HEK293T (cell line): ENCODE measurements around the gene SINHCAF.

Experiments
- CTCF ChIA-PET: fragments of 350-600 bp; formaldehyde crosslinking; extraction: SDS; loops from one replicate; lab custom pipeline; 2021; ENCODE audit warnings: antibody characterized with exemption, inconsistent platforms; lab: Yijun Ruan, JAX
- POLR2A ChIA-PET: fragments of 350-600 bp; formaldehyde crosslinking; extraction: SDS; loops from one replicate; lab custom pipeline; 2020; ENCODE audit warnings: antibody characterized with exemption, inconsistent platforms; lab: Yijun Ruan, JAX
- DNase-seq: peaks from one replicate; pipeline ENCODE4 v3.0.0; 2012; ENCODE audit warnings: mixed read lengths; ENCODE audit errors: extremely low spot score
- ARNT ChIP-seq: fragments of 450-650 bp; IDR thresholded peaks from 2 replicates; pipeline ENCODE4 v1.6.1; 2017; ENCODE audit warnings: mild to moderate bottlenecking
- BHLHE40 ChIP-seq: fragments of 450-650 bp; IDR thresholded peaks from 2 replicates; pipeline ENCODE4 v1.6.1; 2016; ENCODE audit warnings: mild to moderate bottlenecking, moderate library complexity, borderline replicate concordance
- CTBP1 ChIP-seq: fragments of 450-650 bp; IDR thresholded peaks from 2 replicates; pipeline ENCODE4 v1.6.1; 2016; ENCODE audit warnings: borderline replicate concordance
- ELF4 ChIP-seq: fragments of 450-650 bp; IDR thresholded peaks from 2 replicates; pipeline ENCODE4 v1.6.1; 2017; ENCODE audit warnings: antibody characterized with exemption
- FOXA1 ChIP-seq: fragments of 450-650 bp; IDR thresholded peaks from 2 replicates; pipeline ENCODE4 v1.6.1; 2016; ENCODE audit warnings: mild to moderate bottlenecking
- FOXK2 ChIP-seq: fragments of 450-650 bp; IDR thresholded peaks from 2 replicates; pipeline ENCODE4 v1.6.1; 2016; ENCODE audit warnings: mild to moderate bottlenecking
- FOXM1 ChIP-seq: fragments of 450-650 bp; IDR thresholded peaks from 2 replicates; pipeline ENCODE4 v1.6.1; 2017; ENCODE audit warnings: mild to moderate bottlenecking, borderline replicate concordance
- HDGF ChIP-seq: fragments of 450-650 bp; IDR thresholded peaks from 2 replicates; pipeline ENCODE4 v1.6.1; 2017; ENCODE audit warnings: antibody characterized with exemption, borderline replicate concordance
- L3MBTL2 ChIP-seq: fragments of 450-650 bp; conservative IDR thresholded peaks from 2 replicates; pipeline ENCODE4 v1.6.1; 2016; ENCODE audit warnings: mild to moderate bottlenecking
- LEF1 ChIP-seq: fragments of 450-650 bp; IDR thresholded peaks from 2 replicates; pipeline ENCODE4 v1.6.1; 2017; ENCODE audit warnings: mild to moderate bottlenecking, borderline replicate concordance
- NFRKB ChIP-seq: fragments of 450-650 bp; IDR thresholded peaks from 2 replicates; pipeline ENCODE4 v1.6.1; 2016; ENCODE audit warnings: mild to moderate bottlenecking, moderate library complexity
- PKNOX1 ChIP-seq: fragments of 450-650 bp; IDR thresholded peaks from 2 replicates; pipeline ENCODE4 v1.6.1; 2016
- SP1 ChIP-seq: fragments of 450-650 bp; IDR thresholded peaks from 2 replicates; pipeline ENCODE4 v1.6.1; 2017
- SUZ12 ChIP-seq: fragments of 450-650 bp; IDR thresholded peaks from 2 replicates; pipeline ENCODE4 v1.6.1; 2016; ENCODE audit warnings: mild to moderate bottlenecking
- TARDBP ChIP-seq: fragments of 450-650 bp; IDR thresholded peaks from 2 replicates; pipeline ENCODE4 v1.6.1; 2016
- ZNF384 ChIP-seq: fragments of 450-650 bp; IDR thresholded peaks from 2 replicates; pipeline ENCODE4 v1.6.1; 2016

The SINHCAF gene

GRCh38 chr12:31337952-31338351 is 12.0 kb upstream of the SINHCAF start:
- TF ChIP-seq FOXA1: no peak
- TF ChIP-seq SUZ12: no peak
- no peak for TF ChIP-seq FOXK2
- no peak for DNase-seq
- ChIA-PET CTCF (interaction anchor here (1.1 kb wide), 1 partner anchor 12 kb away, joined by 5 read pairs; the partner anchor contains the start of gene SINHCAF), POLR2A (interaction anchor here (1.4 to 2.3 kb wide), 3 partner anchors 11 to 33 kb away, joined by 3 to 7 read pairs (median 4); no protein-coding TSS in a partner anchor)

GRCh38 chr12:31331242-31331641 is 5.3 kb upstream of the SINHCAF start:
- no peak for DNase-seq
- POLR2A ChIA-PET: no interaction called here
- TF ChIP-seq NFRKB (no peak), SP1 (no peak), PKNOX1 (0 out of 2 replicates have a peak, but pooled peaks have one; percentile 21), CTBP1 (no peak), ELF4 (no peak)
- CTCF ChIA-PET: no interaction called here

GRCh38 chr12:31326736-31327659 is 1.0 kb upstream of the SINHCAF start:
- no peak for TF ChIP-seq FOXA1
- no peak for TF ChIP-seq TARDBP
- TF ChIP-seq SP1: no peak
- TF ChIP-seq HDGF: no peak
- no peak for TF ChIP-seq FOXK2
- TF ChIP-seq ARNT: no peak
- no peak for TF ChIP-seq FOXM1
- no peak for TF ChIP-seq LEF1
- no peak for TF ChIP-seq ELF4
- no peak for TF ChIP-seq ZNF384
- no peak for TF ChIP-seq NFRKB
- no peak for TF ChIP-seq L3MBTL2
- no peak for TF ChIP-seq SUZ12
- TF ChIP-seq BHLHE40: no peak
- peak; percentile 8; the same call in 1 of the 2 replicates for TF ChIP-seq CTBP1
- TF ChIP-seq PKNOX1: peak; percentile 44
- POLR2A ChIA-PET: interaction anchor here (0.6 to 2.2 kb wide), 10 partner anchors 11 to 264 kb away, joined by 3 to 11 read pairs (median 4); partner anchors contain the start of gene DENND5B
- CTCF ChIA-PET: no interaction called here
- DNase-seq: no peak

GRCh38 chr12:31325524-31325875 is 450 bp downstream of the SINHCAF start:
- POLR2A ChIA-PET: interaction anchor here (1.0 to 1.9 kb wide), 7 partner anchors 21 to 77 kb away, joined by 3 to 11 read pairs (median 5); no protein-coding TSS in a partner anchor
- no peak for TF ChIP-seq SP1
- TF ChIP-seq FOXK2: no peak
- no peak for TF ChIP-seq HDGF
- TF ChIP-seq L3MBTL2: no peak; the same call in 1 of the 2 replicates
- no peak for TF ChIP-seq TARDBP
- no peak for TF ChIP-seq SUZ12
- TF ChIP-seq CTBP1: no peak
- no peak for TF ChIP-seq ZNF384
- TF ChIP-seq FOXM1: no peak
- TF ChIP-seq ARNT: no peak
- no peak for TF ChIP-seq NFRKB
- TF ChIP-seq BHLHE40: no peak
- TF ChIP-seq FOXA1: no peak
- TF ChIP-seq ELF4: no peak
- TF ChIP-seq PKNOX1: no peak
- no peak for TF ChIP-seq LEF1
- CTCF ChIA-PET: interaction anchor here (0.7 kb wide), 1 partner anchor 13 kb away, joined by 5 read pairs; no protein-coding TSS in a partner anchor
- DNase-seq: no peak

GRCh38 chr12:31324845-31325523 is 966 bp downstream of the SINHCAF start:
- TF ChIP-seq FOXM1 (no peak), L3MBTL2 (peak; percentile 45)
- ChIA-PET POLR2A (interaction anchor here (1.1 kb wide), 1 partner anchor 73 kb away, joined by 3 read pairs; no protein-coding TSS in a partner anchor), CTCF (no interaction called here)
- peak; percentile 21 for DNase-seq
